ENCODE data around the gene RIPK1. TPM values are rescaled to one million over a fixed set of nuclear protein-coding genes. Genes with fewer than 3 reads are reported as not detected.

The RIPK1 gene
- total RNA-seq, 5 donors from 2014 or later (not counting 1 experiment from before 2014, with no cell fraction given): 22.5 to 33.8 (median 31.7) TPM

DNA sequence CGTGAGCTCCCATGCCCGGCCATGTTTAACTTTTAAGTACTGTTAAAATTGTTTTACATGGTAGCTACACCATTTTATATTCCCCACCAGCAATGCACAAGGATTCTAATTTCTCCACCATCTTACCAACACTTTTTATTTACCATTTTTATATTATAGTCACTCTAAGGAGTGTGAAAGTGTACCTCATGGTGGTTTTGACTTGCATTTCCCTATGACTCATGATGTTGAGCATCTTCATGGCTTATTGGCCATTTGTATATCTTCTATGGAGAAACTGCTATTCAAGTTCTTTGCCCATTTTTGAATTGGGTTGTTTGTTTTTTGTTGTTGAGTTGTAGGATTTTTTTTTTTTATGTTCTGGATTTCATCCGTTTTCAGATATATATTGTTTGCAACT lies 34.6 kb downstream of the RIPK1 start:
- ATAC-seq (replicated peaks in 1 of 4) (no peak), DNase-seq (no peak)
- Histone ChIP-seq H3K9me3 (no peaks in the 10 kb centered on the region), H3K36me3 (ENCODE audit: control insufficient read depth in 2 of 2, extremely low read depth in 1 of 2, insufficient read depth in 1 of 2, low read length in 1 of 2) (peaks cover 11 to 76% of the 10 kb centered on the region in 2 donors), H3K4me1 (ENCODE audit: control insufficient read depth in 1 of 2, extremely low read depth in 1 of 2, insufficient read depth in 2 of 2, low read length in 2 of 2) (no peaks in the 10 kb centered on the region), H3K4me3 (ENCODE audit: control insufficient read depth in 1 of 2, extremely low read depth in 1 of 2, low read length in 1 of 2) (no peak overlapping the region), H3K27me3 (replicated peaks in 1 of 2; ENCODE audit: control insufficient read depth in 2 of 2, extremely low read depth in 1 of 2, insufficient read depth in 2 of 2, low read length in 1 of 2) (no peaks in the 10 kb centered on the region), H3K27ac (ENCODE audit: low read length) (no peak overlapping the region)
- H3K27ac Mint-ChIP-seq: no peak overlapping the region
- peaks cover 0 to 5% (median 3%) of the 10 kb centered on the region in 3 donors for H3K4me1 Mint-ChIP-seq
- no CpG with 5 or more reads among the region's 3 CpGs for WGBS (ENCODE audit: insufficient coverage)
- CTCF ChIA-PET: interaction anchor here in 1 of 2 donors (0.7 kb wide), 1 partner anchor 26 kb away, joined by 3 read pairs; no protein-coding TSS in a partner anchor
- peaks cover 49% of the 10 kb centered on the region for H3K36me3 Mint-ChIP-seq
- H3K27me3 Mint-ChIP-seq: no peaks in the 10 kb centered on the region
- POLR2A ChIA-PET: interaction anchor here in 1 of 2 donors (0.6 kb wide), 1 partner anchor 76 kb away, joined by 3 read pairs; no protein-coding TSS in a partner anchor
- H3K4me3 Mint-ChIP-seq: no peak overlapping the region
- no peaks in the 10 kb centered on the region for H3K9me3 Mint-ChIP-seq

GRCh38 chr6:3108746-3109414 lies 40.6 kb downstream of the RIPK1 start:
- H3K27ac Mint-ChIP-seq: peak overlapping the region; percentile 27 to 79
- peaks cover 9 to 85% of the 10 kb centered on the region in 2 donors for H3K36me3 ChIP-seq (ENCODE audit: control insufficient read depth in 2 of 2, extremely low read depth in 1 of 2, insufficient read depth in 1 of 2, low read length in 1 of 2)
- peaks cover 0 to 10% (median 6%) of the 10 kb centered on the region in 3 donors for H3K4me1 Mint-ChIP-seq
- H3K4me1 ChIP-seq (ENCODE audit: control insufficient read depth in 1 of 2, extremely low read depth in 1 of 2, insufficient read depth in 2 of 2, low read length in 2 of 2): no peaks in the 10 kb centered on the region
- no peak overlapping the region for H3K4me3 Mint-ChIP-seq
- WGBS (ENCODE audit: insufficient coverage): 93% methylated on average over 10 of the region's 10 CpGs
- H3K27me3 ChIP-seq (replicated peaks in 1 of 2; ENCODE audit: control insufficient read depth in 2 of 2, extremely low read depth in 1 of 2, insufficient read depth in 2 of 2, low read length in 1 of 2): no peaks in the 10 kb centered on the region
- H3K9me3 Mint-ChIP-seq: no peaks in the 10 kb centered on the region
- DNase-seq: no peak
- no peak overlapping the region for H3K27ac ChIP-seq (ENCODE audit: low read length)
- H3K36me3 Mint-ChIP-seq: peaks cover 66% of the 10 kb centered on the region
- no peak overlapping the region for H3K4me3 ChIP-seq (ENCODE audit: control insufficient read depth in 1 of 2, extremely low read depth in 1 of 2, low read length in 1 of 2)
- H3K9me3 ChIP-seq: no peaks in the 10 kb centered on the region
- CTCF ChIA-PET: interaction anchor here in 1 of 2 donors (0.6 kb wide), 1 partner anchor 16 kb away, joined by 3 read pairs; no protein-coding TSS in a partner anchor
- no peaks in the 10 kb centered on the region for H3K27me3 Mint-ChIP-seq
- POLR2A ChIA-PET: interaction anchor here (0.5 to 0.6 kb wide), 3 partner anchors 45 to 852 kb away, joined by 3 to 5 read pairs (median 4); no protein-coding TSS in a partner anchor
- ATAC-seq (replicated peaks in 1 of 4): no peak

GRCh38 chr6:3109761-3110160 lies 41.5 kb downstream of the RIPK1 start:
- Histone ChIP-seq H3K27ac (ENCODE audit: low read length) (no peak overlapping the region), H3K4me3 (ENCODE audit: control insufficient read depth in 1 of 2, extremely low read depth in 1 of 2, low read length in 1 of 2) (no peak overlapping the region), H3K9me3 (no peaks in the 10 kb centered on the region), H3K36me3 (ENCODE audit: control insufficient read depth in 2 of 2, extremely low read depth in 1 of 2, insufficient read depth in 1 of 2, low read length in 1 of 2) (peaks cover 9 to 85% of the 10 kb centered on the region in 2 donors), H3K4me1 (ENCODE audit: control insufficient read depth in 1 of 2, extremely low read depth in 1 of 2, insufficient read depth in 2 of 2, low read length in 2 of 2) (no peaks in the 10 kb centered on the region), H3K27me3 (replicated peaks in 1 of 2; ENCODE audit: control insufficient read depth in 2 of 2, extremely low read depth in 1 of 2, insufficient read depth in 2 of 2, low read length in 1 of 2) (no peaks in the 10 kb centered on the region)
- ChIA-PET POLR2A (no interaction called here), CTCF (interaction anchor here in 1 of 2 donors (0.7 kb wide), 1 partner anchor 360 kb away, joined by 5 read pairs; no protein-coding TSS in a partner anchor)
- WGBS (ENCODE audit: insufficient coverage): 100% methylated on average over 1 of the region's 3 CpGs
- ATAC-seq (replicated peaks in 1 of 4) (no peak), DNase-seq (no peak)
- Mint-ChIP-seq H3K4me3 (no peak overlapping the region), H3K27me3 (no peaks in the 10 kb centered on the region), H3K4me1 (peaks cover 0 to 10% (median 6%) of the 10 kb centered on the region in 3 donors), H3K36me3 (peaks cover 62% of the 10 kb centered on the region), H3K27ac (no peak overlapping the region), H3K9me3 (no peaks in the 10 kb centered on the region)

GRCh38 chr6:3114377-3114776 lies 46.1 kb downstream of the RIPK1 start:
- Histone ChIP-seq H3K9me3 (no peaks in the 10 kb centered on the region), H3K27ac (ENCODE audit: low read length) (no peak overlapping the region), H3K4me3 (ENCODE audit: control insufficient read depth in 1 of 2, extremely low read depth in 1 of 2, low read length in 1 of 2) (no peak overlapping the region), H3K4me1 (ENCODE audit: control insufficient read depth in 1 of 2, extremely low read depth in 1 of 2, insufficient read depth in 2 of 2, low read length in 2 of 2) (peaks cover 0 to 11% of the 10 kb centered on the region in 2 experiments), H3K27me3 (replicated peaks in 1 of 2; ENCODE audit: control insufficient read depth in 2 of 2, extremely low read depth in 1 of 2, insufficient read depth in 2 of 2, low read length in 1 of 2) (no peaks in the 10 kb centered on the region), H3K36me3 (ENCODE audit: control insufficient read depth in 2 of 2, extremely low read depth in 1 of 2, insufficient read depth in 1 of 2, low read length in 1 of 2) (peaks cover 2 to 54% of the 10 kb centered on the region in 2 donors)
- DNase-seq (no peak), ATAC-seq (replicated peaks in 1 of 4) (no peak)
- ChIA-PET CTCF (no interaction called here), POLR2A (interaction anchor here in 1 of 2 donors (0.6 kb wide), 1 partner anchor 828 kb away, joined by 3 read pairs; no protein-coding TSS in a partner anchor)
- Mint-ChIP-seq H3K4me1 (peaks cover 13% of the 10 kb centered on the region in 3 donors), H3K9me3 (no peaks in the 10 kb centered on the region), H3K27me3 (no peaks in the 10 kb centered on the region), H3K27ac (no peak overlapping the region), H3K36me3 (peaks cover 28% of the 10 kb centered on the region), H3K4me3 (no peak overlapping the region)
- 100% methylated on average over 1 of the region's 6 CpGs for WGBS (ENCODE audit: insufficient coverage)

DNA sequence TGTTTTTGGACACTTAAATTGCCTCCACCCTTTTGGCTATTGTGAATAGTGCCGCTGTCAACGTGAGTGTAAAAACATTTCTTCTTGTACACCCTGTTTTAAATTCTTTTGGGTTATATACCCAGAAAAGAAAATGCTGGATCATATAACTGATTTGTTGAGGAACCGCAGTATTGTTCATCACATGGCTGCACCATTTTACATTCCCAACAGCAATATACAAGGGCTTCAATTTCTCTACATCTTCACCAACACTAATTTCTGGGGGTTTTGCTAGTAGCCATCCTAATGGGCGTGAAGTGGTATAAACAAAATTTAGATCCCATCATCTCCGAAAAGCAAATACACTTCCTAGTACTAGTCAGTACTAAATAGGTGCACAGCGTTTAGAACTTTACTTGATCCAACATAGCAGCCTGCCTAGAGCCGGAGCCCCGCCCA lies 49.6 kb downstream of the RIPK1 start:
- Mint-ChIP-seq H3K4me1 (peaks cover 15 to 16% (median 16%) of the 10 kb centered on the region in 3 donors), H3K36me3 (peaks cover 7% of the 10 kb centered on the region), H3K27ac (peak overlapping the region; percentile 90 to 91), H3K27me3 (no peaks in the 10 kb centered on the region), H3K9me3 (no peaks in the 10 kb centered on the region), H3K4me3 (peak overlapping the region; percentile 85 to 89 (median 87))
- Histone ChIP-seq H3K36me3 (ENCODE audit: control insufficient read depth in 2 of 2, extremely low read depth in 1 of 2, insufficient read depth in 1 of 2, low read length in 1 of 2) (peaks cover 2 to 24% of the 10 kb centered on the region in 2 donors), H3K9me3 (no peaks in the 10 kb centered on the region), H3K4me1 (ENCODE audit: control insufficient read depth in 1 of 2, extremely low read depth in 1 of 2, insufficient read depth in 2 of 2, low read length in 2 of 2) (peaks cover 0 to 11% of the 10 kb centered on the region in 2 experiments), H3K27me3 (replicated peaks in 1 of 2; ENCODE audit: control insufficient read depth in 2 of 2, extremely low read depth in 1 of 2, insufficient read depth in 2 of 2, low read length in 1 of 2) (no peaks in the 10 kb centered on the region), H3K4me3 (ENCODE audit: control insufficient read depth in 1 of 2, extremely low read depth in 1 of 2, low read length in 1 of 2) (peak overlapping the region; percentile 71 to 79), H3K27ac (ENCODE audit: low read length) (peak overlapping the region; percentile 87)
- ChIA-PET CTCF (interaction anchor here in 1 of 2 donors (0.5 to 0.6 kb wide), 2 partner anchors 39 to 166 kb away, joined by 3 to 5 read pairs; partner anchors contain the start of gene TUBB2A), POLR2A (interaction anchor here in 1 of 2 donors (0.6 kb wide), 1 partner anchor 10 kb away, joined by 4 read pairs; no protein-coding TSS in a partner anchor)
- ATAC-seq (replicated peaks in 1 of 4) (no peak), DNase-seq (no peak)
- WGBS (ENCODE audit: insufficient coverage): 0% methylated on average over 4 of the region's 8 CpGs

DNA sequence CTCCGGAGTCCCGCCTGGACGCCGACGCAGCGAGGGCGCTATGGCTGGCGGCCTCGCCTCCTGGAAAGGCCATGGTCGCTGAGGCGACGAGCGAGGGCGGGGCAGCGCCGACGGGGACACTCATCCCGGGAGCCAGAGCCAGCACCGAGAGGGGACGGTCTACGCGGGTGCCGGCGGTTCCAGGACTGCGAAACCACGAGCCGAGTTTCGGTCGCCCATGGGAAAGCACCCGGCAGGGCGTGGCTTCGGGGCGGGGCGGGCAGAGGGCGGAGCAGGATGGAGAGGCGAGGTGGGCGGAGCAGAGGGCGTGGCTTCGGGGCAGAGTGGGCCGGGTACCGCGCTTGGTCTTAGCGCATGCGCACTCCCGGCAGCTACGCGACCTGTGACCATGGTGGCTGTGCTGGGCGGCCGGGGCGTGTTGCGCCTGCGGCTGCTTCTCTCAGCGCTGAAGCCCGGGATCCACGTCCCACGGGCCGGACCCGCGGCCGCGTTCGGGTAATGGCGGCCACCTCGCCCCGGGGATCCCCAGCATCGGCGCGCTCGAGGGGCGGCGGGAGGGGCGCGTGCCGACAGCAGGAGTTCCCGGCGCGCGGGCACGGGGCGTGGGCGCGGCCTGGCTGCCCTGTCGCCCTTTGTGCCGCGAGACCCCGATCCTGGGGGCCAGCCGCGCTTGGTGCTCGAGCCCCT lies 50.2 kb downstream of the RIPK1 start, which contains the start of gene BPHL:
Gene BPHL (plus strand): TSS at position 359 of the 687 bp plus-strand sequence. CDS start 30 bp downstream, at position 389.
- peak within 1 kb of the TSS; percentile 90 to 91 for H3K27ac Mint-ChIP-seq
- no peaks in the 10 kb centered on the region for H3K27me3 ChIP-seq (replicated peaks in 1 of 2; ENCODE audit: control insufficient read depth in 2 of 2, extremely low read depth in 1 of 2, insufficient read depth in 2 of 2, low read length in 1 of 2)
- H3K4me3 Mint-ChIP-seq: peak within 1 kb of the TSS; percentile 85 to 89 (median 87)
- H3K27me3 Mint-ChIP-seq: no peaks in the 10 kb centered on the region
- POLR2A ChIA-PET: interaction anchor here in 1 of 2 donors (0.6 kb wide), 1 partner anchor 11 kb away, joined by 4 read pairs; no protein-coding TSS in a partner anchor
- peak within 1 kb of the TSS; percentile 71 to 79 for H3K4me3 ChIP-seq (ENCODE audit: control insufficient read depth in 1 of 2, extremely low read depth in 1 of 2, low read length in 1 of 2)
- DNase-seq (peak; percentile 91 to 100 (median 99)), ATAC-seq (replicated peaks in 1 of 4) (peak; percentile 85 to 94 (median 90))
- CTCF ChIA-PET: interaction anchor here in 1 of 2 donors (0.5 kb wide), 1 partner anchor 39 kb away, joined by 3 read pairs; the partner anchor contains the start of gene TUBB2A
- peak within 1 kb of the TSS; percentile 87 for H3K27ac ChIP-seq (ENCODE audit: low read length)
- H3K4me1 ChIP-seq (ENCODE audit: control insufficient read depth in 1 of 2, extremely low read depth in 1 of 2, insufficient read depth in 2 of 2, low read length in 2 of 2): peaks cover 0 to 11% of the 10 kb centered on the region in 2 experiments
- H3K36me3 Mint-ChIP-seq: peaks cover 6% of the 10 kb centered on the region
- H3K36me3 ChIP-seq (ENCODE audit: control insufficient read depth in 2 of 2, extremely low read depth in 1 of 2, insufficient read depth in 1 of 2, low read length in 1 of 2): peaks cover under 1 to 18% of the 10 kb centered on the region in 2 donors
- H3K9me3 Mint-ChIP-seq: no peaks in the 10 kb centered on the region
- H3K9me3 ChIP-seq: no peaks in the 10 kb centered on the region
- WGBS (ENCODE audit: insufficient coverage): under 1% methylated on average over 88 of the region's 89 CpGs
- H3K4me1 Mint-ChIP-seq: peaks cover 15 to 16% (median 16%) of the 10 kb centered on the region in 3 donors
